Body of pancreas (tissue), 4 donors: Measurements from ENCODE around the gene GPR179. TPM values are rescaled to one million over a fixed set of nuclear protein-coding genes. Genes with fewer than 3 reads are reported as not detected.
A peak's percentile ranks its signal among the peaks of the same experiment; 100 is the strongest.

Experiments
- ATAC-seq: fragments of 150-250 bp; one replicate; pipeline ENCODE4 v1.9.1; 2016
- DNase-seq, 4 donors: peaks; one replicate each; pipeline ENCODE4 v3.0.0-alpha.2; 2019
- H3K27ac ChIP-seq, 4 donors: fragments of 200-600 bp; sonication (generic); 1 replicate in 3 of 4; 2 replicates in 1 of 4; pipeline versions ENCODE4 v1.5.1 to v1.6.1; 2016 to 2019; ENCODE audit warnings: mild to moderate bottlenecking in 1 of 4, mixed read lengths in 1 of 4, moderate library complexity in 1 of 4
- H3K27me3 ChIP-seq, 2 donors: fragments of 200-600 bp; sonication (generic); one replicate each; pipeline ENCODE4 v1.6.0; 2016; ENCODE audit warnings: mild to moderate bottlenecking in 1 of 2
- H3K36me3 ChIP-seq, 2 donors: fragments of 200-600 bp; sonication (generic); replicated peaks in 1 of 2; 2 replicates each; pipeline ENCODE4 v1.5.1; 2016; ENCODE audit warnings: low read depth in 2 of 2; ENCODE audit not compliant: insufficient read depth in 1 of 2
- H3K4me1 ChIP-seq: fragments of 200-600 bp; sonication (generic); one replicate; pipeline ENCODE4 v1.6.0; 2016
- H3K4me3 ChIP-seq, 2 donors: fragments of 200-600 bp; sonication (generic); 1 replicate in 1 of 2; 2 replicates in 1 of 2; pipeline ENCODE4 v1.5.1; 2016 to 2019
- H3K9me3 ChIP-seq, 3 donors: fragments of 200-600 bp; sonication (generic); 1 replicate in 2 of 3; 2 replicates in 1 of 3; pipeline ENCODE4 v1.5.1; 2016
- POLR2A ChIP-seq, 3 donors: fragments of 450-650 bp; IDR thresholded peaks; one replicate each; pipeline ENCODE4 v1.6.1; 2016; ENCODE audit warnings: antibody characterized with exemption in 3 of 3, mild to moderate bottlenecking in 2 of 3
- WGBS, 2 donors: methylation state at CpG; one replicate each; pipeline ENCODE4 v1.1.5; 2017; 5-methylcytosine and 5-hydroxymethylcytosine counted together
- intact Hi-C: fragments of 100-400 bp; cut with DNase I; formaldehyde crosslinking; loops from one replicate; pipeline ENCODE4 v1.15.1; 2023
- total RNA-seq, 2 donors: library from RNA; depleted of rRNA; stranded (reverse); fragments of >200 nt; gene quantifications; one replicate each; pipeline ENCODE4 v1.1.0, GENCODE V29; 2016
- TF ChIP-seq, protein P1 (sequence below), 7 experiments: fragments of 450-650 bp in 4 of 7; fragments of 200-600 bp in 3 of 7; sonication (generic) in 3 of 7; IDR thresholded peaks; one replicate each; pipeline ENCODE4 v1.5.1; 2016 to 2019; ENCODE audit warnings: antibody characterized with exemption in 7 of 7

Gene GPR179
- total RNA-seq, 2 donors from 2014 or later = under 0.01 TPM; not detected in 1

DNA sequence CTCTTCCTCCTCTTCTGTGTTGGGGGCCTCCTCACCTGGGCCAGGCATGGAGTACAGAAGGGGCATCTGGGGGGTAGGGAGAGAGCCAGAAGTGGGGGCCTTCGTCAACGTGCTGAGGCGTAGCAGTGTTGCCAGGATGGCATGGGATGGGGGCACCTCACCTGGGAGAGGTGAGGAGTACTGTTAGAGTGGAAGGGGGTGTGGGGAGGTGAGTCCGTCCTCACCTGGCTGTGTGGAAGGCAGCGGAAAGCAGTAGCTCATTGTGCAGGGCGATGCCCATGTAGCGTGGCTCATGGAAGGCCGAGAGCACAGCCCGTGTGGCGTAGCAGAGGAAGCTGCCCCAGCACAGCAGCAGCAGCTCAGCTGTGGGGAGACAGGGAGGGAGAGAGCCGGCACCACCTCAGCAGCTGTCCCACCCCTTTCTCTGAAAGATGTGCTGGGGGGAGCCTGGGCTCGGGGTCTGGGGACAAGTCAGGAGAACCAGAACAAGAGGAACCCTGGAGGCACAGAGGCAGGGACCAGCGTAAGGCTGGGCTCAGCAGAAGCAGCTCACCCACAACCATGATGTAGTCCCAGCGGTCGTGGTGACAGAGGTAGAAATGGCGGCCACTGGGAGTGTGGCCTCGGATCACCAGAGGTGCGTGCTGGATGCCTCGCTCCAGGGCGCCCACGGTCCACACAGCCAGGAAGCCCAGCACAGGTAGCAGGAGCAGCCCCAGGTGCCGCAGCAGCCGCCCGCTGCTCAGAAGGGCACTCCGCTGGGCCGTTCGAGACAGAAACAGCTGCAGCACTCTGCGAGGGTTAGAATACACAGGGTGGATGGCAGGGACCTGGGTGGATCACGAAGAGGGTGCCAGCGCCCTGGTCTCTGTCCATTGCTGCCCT, 9.0 kb downstream of the GPR179 start:
- Histone ChIP-seq H3K27ac (no peak overlapping the region), H3K36me3 (no peaks in the 10 kb centered on the region), H3K9me3 (no peaks in the 10 kb centered on the region), H3K4me1 (no peaks in the 10 kb centered on the region), H3K4me3 (no peak overlapping the region), H3K27me3 (no peaks in the 10 kb centered on the region)
- ATAC-seq (no peak), DNase-seq (no peak)
- TF ChIP-seq, protein P1, sequence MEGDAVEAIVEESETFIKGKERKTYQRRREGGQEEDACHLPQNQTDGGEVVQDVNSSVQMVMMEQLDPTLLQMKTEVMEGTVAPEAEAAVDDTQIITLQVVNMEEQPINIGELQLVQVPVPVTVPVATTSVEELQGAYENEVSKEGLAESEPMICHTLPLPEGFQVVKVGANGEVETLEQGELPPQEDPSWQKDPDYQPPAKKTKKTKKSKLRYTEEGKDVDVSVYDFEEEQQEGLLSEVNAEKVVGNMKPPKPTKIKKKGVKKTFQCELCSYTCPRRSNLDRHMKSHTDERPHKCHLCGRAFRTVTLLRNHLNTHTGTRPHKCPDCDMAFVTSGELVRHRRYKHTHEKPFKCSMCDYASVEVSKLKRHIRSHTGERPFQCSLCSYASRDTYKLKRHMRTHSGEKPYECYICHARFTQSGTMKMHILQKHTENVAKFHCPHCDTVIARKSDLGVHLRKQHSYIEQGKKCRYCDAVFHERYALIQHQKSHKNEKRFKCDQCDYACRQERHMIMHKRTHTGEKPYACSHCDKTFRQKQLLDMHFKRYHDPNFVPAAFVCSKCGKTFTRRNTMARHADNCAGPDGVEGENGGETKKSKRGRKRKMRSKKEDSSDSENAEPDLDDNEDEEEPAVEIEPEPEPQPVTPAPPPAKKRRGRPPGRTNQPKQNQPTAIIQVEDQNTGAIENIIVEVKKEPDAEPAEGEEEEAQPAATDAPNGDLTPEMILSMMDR (IDR thresholded peaks at IDR 0.05) = no peak
- no peak for TF ChIP-seq POLR2A (IDR thresholded peaks at IDR 0.05)
- WGBS, 2 donors = 74 to 76% methylated on average over 15 to 23 of the region's 30 CpGs
- intact Hi-C loops = loop anchor here (10.0 kb wide), 1 partner anchor 150 kb away; no protein-coding TSS in a partner anchor

DNA sequence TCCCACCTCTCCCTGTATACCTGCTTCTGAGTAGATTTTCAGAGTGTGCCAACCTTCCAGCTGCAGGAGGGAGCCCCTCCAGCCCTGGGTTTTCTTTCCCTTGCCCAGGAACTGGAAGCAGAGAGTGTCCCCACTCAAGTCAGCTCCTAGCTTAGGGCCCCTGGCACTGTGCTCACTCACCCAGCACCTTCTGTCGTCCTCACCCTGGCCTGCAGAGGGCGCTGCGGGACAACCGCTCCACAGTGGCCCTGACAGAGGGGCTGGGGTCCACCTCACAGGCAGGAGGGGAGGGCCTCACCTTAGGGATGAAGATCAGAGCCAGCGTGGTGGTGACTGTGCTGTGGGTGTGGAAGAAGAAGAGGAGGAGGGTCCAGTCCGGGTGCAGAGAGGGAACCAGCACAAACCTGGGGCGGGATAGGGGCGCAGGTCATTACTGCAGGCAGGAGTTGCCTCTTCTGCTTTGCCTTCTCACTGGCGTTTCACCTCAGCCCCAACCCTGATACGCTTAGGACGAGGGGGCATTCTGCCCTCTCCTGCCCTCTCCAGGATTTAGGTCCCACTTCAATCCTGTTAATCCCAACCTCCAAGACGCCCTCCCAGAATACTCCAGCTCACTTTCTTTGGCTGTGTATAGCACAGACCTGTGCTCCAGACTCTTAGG, 10.0 kb downstream of the GPR179 start:
- intact Hi-C loops = loop anchor here (10.0 kb wide), 1 partner anchor 151 kb away; no protein-coding TSS in a partner anchor
- DNase-seq (peak in 1 of 4 donors; percentile 35), ATAC-seq (no peak)
- Histone ChIP-seq H3K4me1 (no peaks in the 10 kb centered on the region), H3K4me3 (no peak overlapping the region), H3K9me3 (no peaks in the 10 kb centered on the region), H3K27me3 (no peaks in the 10 kb centered on the region), H3K27ac (no peak overlapping the region), H3K36me3 (no peaks in the 10 kb centered on the region)
- TF ChIP-seq, protein P1 (IDR thresholded peaks at IDR 0.05) = peak in 5 of 7 experiments; percentile 19 to 30 (median 26)
- TF ChIP-seq POLR2A (IDR thresholded peaks at IDR 0.05) = no peak
- 42 to 46% methylated on average over 11 to 12 of the region's 12 CpGs for WGBS, 2 donors

DNA sequence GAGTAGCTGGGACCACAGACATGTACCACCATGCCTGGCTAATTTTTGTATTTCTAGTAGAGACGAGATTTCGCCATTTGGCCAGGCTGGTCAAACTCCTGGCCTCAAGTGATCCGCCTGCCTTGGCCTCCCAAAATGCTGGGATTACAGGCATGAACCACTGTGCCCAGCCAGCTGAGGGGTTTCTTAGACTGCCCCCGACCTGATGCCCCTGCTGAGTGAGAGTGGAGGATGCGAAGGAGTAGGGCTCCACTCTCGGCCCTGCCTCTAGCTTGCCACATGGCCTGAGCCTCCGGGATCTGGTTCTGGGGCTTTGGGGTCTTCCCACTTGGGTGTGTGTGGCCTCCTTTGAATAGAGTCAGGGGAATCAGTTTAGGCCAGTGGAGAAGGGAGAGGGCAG, 11.0 kb downstream of the GPR179 start:
- no peaks in the 10 kb centered on the region for H3K27me3 ChIP-seq
- ATAC-seq = no peak
- no peak for DNase-seq

DNA sequence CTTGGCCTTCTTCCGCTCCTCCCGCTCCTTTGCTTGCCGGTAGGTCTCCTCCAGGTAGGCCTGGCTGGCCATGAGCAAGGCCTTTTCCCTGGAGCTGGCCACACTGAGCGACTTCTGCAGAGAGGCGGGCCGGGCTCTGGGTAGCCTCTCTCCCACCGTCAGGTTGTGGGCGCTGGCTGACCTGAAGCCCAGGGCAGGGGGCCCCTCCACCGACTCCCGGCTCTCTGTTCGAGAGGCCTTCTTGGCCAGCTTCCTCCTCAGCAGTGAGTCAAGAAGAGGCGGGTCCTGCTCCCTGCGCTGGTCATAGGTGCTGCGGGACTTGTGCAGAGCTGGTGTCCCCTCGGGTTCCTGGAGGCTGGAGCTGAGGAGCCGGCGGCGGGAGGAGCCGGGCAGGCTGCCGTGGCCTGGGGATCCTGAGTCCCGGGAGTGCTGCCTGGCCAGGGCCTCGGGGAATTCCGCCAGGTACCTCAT, 12.8 kb downstream of the GPR179 start:
- 74 to 100% methylated on average over 3 to 23 of the region's 23 CpGs for WGBS, 2 donors
- H3K4me1 ChIP-seq = no peaks in the 10 kb centered on the region
- H3K36me3 ChIP-seq = no peaks in the 10 kb centered on the region
- ATAC-seq (no peak), DNase-seq (no peak)
- intact Hi-C loops = loop anchor here (10.0 kb wide), 1 partner anchor 154 kb away; no protein-coding TSS in a partner anchor
- H3K27ac ChIP-seq = no peak overlapping the region
- TF ChIP-seq POLR2A (IDR thresholded peaks at IDR 0.05) = no peak
- no peaks in the 10 kb centered on the region for H3K27me3 ChIP-seq
- H3K4me3 ChIP-seq = no peak overlapping the region
- no peaks in the 10 kb centered on the region for H3K9me3 ChIP-seq

More for the DNA sequence above, 11.0 kb downstream of the GPR179 start:
- H3K4me1 ChIP-seq = no peaks in the 10 kb centered on the region
- no peak for TF ChIP-seq POLR2A (IDR thresholded peaks at IDR 0.05)
- TF ChIP-seq, protein P1 (IDR thresholded peaks at IDR 0.05) = no peak
- H3K36me3 ChIP-seq = no peaks in the 10 kb centered on the region
- intact Hi-C loops = loop anchor here (10.0 kb wide), 1 partner anchor 152 kb away; no protein-coding TSS in a partner anchor
- no peak overlapping the region for H3K27ac ChIP-seq
- 80 to 92% methylated on average over 5 to 7 of the region's 7 CpGs for WGBS, 2 donors
- no peak overlapping the region for H3K4me3 ChIP-seq
- no peaks in the 10 kb centered on the region for H3K9me3 ChIP-seq
